Measurements from ENCODE around the gene SCO1. TPM values are rescaled to one million over a fixed set of nuclear protein-coding genes. Genes with fewer than 3 reads are reported as not detected.

SCO1 gene
- total RNA-seq = 25.8 and 29.3 TPM in 2 replicates

DNA sequence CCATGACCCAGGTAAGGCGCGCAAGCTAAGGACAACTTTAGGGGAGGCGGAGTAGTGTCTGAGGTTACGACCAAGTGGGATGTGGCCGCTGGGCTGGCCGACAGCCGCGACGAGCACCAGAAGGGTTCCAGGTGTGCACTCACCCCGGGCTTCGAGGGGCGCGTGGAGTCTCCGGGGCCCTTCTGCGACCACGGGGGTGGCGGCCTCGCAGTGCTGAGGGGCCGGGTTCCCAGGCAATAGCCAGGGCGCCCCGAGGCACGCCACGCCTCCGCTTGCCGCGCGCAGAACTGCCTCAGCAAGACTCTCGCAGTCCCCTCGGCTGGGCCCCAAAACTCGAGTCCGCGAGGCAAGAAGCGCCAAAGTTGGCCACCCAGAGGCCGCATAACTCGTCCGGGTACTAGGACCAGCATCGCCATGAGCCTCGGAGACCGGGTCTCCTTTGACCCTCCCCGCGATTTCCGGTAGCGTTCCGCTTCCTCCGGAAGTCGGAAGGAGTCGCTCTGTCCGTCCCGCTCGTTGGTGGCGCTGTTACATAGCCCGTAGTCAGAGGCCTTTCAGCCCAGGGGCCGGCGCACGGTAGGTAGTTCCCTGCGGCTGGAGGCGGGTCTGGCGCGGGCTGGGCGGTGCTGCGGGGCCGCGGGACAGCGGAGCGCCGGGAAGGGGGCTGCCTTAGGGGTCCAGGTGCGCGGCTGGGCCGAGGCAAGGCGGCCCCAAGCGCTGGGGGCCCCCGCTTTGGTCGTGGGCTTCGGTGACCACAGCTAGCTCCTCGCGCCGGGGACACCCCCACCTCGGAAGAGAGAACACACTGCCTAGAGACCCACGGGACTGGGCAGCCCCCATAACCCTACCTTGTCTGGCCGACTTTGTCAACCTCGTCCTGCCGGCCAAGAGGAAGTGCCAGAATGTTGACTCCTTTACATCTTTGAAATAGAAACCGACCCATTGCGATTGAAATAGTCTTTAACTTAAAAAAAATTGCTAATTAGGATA, at the start of gene SCO1, which contains the start of gene ADPRM:
Gene SCO1, minus strand, starts transcription at position 442 of the 990 bp plus-strand sequence. Its CDS starts 26 bp downstream, at position 416.
Gene ADPRM, plus strand, starts transcription at position 503 of the 990 bp plus-strand sequence. CDS start 7,333 bp downstream, outside the sequence.

GRCh38 chr17:10729334-10730193, 32.2 kb upstream of the SCO1 start, which contains the start of gene TMEM220:
Gene TMEM220, minus strand, starts transcription at chr17:10730023. Its CDS starts 172 bp downstream, at chr17:10729851.

DNA sequence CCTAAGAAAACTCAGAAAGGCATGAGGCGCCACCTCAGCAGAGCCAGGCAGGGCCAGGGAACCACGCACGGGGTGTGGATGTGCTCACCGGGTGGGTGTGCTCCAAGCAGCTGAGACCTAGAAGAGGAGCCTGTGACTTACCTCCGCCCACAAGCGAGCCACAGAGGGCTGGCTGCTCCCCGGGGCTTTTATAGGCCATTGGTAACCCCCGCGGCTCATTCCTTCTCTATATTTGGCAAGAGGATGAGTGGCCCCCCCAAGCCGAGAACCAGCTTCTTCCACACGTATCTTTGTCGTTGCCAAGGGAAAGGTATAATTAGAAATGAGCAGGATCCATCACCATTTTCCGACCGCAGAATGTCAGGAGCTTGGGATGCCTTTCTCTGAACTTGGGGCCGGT, 40.2 kb downstream of the SCO1 start, which contains the start of gene MYH3:
Gene MYH3, minus strand, starts transcription at position 162 of the 400 bp plus-strand sequence. CDS start 2,245 bp downstream, outside the sequence.

Other genes with a start within 250 kb of the SCO1 start
- not detected in 2 replicates for gene MYH4, start 228.0 kb downstream of the SCO1 start, total RNA-seq
- not detected in 2 replicates for gene MYH1, start 179.0 kb downstream of the SCO1 start, total RNA-seq
- gene MYH2, start 147.9 kb downstream of the SCO1 start, total RNA-seq = not detected in 2 replicates
- gene MYH3, start 40.2 kb downstream of the SCO1 start, total RNA-seq = 0.23 and 0.34 TPM in 2 replicates
- 7.4 and 11.4 TPM in 2 replicates for gene ADPRM, start 61 bp upstream of the SCO1 start, total RNA-seq
- gene TMEM220, start 32.5 kb upstream of the SCO1 start, total RNA-seq = 0.86 and 2.3 TPM in 2 replicates
- not detected in 2 replicates for gene TMEM238L, start 106.6 kb upstream of the SCO1 start, total RNA-seq
- gene PIRT, start 140.6 kb upstream of the SCO1 start, total RNA-seq = not detected in 2 replicates

Measured in hair follicular keratinocyte (primary cell).